Amniotic epithelial cell (primary cell): Measurements from ENCODE around the gene PSRC1.
"Not testable (repeated sequence)": the region's sequence is repeated elsewhere in the genome, so short reads cannot be mapped to it uniquely, and the experiment has no call there.

Source experiments
- DNase-seq: peaks from one replicate; pipeline ENCODE4 v3.0.0-alpha.2; 2010; ENCODE audit warnings: low read depth

The PSRC1 gene

DNA sequence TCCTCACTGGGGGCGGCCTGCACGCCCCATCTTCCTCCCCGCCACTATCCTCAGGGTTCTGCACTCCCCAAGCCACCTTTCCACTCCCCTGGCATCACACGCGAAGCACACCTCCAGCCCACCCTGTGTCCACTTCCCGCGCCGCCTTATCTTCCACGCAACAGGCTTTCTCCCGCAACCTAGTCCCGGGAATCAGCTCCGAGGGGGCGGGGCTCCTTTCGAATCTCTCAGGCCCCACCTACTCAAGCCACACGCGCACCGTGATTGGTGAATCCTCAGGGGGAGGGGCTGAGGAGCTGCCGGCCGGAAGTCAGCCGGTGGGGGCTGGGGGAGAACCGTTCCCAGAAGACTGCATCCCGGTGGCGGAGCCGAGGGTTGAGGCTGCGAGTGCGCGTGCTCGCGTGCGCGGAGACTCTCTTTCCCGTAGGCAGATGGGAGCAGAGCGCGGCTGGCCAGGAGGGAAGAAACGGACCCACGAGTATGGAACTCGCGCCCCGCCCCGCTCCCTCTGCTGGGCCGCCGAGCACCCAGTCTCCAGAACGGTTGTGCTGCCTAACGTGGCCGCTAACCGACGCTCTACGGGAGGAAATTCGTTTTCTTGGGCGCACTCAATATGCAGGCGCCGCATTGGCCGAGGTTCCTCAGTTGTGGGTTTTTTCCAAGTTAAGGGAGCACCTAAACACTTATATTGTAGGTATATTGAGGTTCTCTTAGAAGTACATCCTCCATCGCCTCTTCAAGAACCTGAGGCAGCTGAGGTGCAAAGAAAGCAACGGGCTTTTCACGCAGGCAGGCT lies at the start of gene PSRC1:
Gene PSRC1, minus strand, starts transcription at position 194 of the 796 bp plus-strand sequence.
- peak; percentile 94 for DNase-seq

DNA sequence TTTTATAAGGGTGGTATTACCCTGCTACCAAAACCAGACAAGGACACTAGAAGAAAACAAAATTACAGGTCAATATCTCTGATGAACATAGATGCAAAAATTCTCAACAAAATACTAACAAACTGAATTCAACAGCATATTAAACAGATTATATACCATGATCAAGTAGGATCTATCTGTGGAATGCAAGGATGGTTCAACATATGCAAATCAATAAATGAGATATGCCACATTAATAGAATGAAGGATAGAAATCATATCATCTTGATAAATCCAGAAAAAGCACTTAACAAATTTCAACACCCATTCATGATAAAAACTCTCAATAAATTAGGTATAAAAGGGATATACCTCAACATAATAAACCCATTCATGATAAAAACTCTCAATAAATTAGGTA lies 48.2 kb upstream of the PSRC1 start:
- DNase-seq, result no peak

DNA sequence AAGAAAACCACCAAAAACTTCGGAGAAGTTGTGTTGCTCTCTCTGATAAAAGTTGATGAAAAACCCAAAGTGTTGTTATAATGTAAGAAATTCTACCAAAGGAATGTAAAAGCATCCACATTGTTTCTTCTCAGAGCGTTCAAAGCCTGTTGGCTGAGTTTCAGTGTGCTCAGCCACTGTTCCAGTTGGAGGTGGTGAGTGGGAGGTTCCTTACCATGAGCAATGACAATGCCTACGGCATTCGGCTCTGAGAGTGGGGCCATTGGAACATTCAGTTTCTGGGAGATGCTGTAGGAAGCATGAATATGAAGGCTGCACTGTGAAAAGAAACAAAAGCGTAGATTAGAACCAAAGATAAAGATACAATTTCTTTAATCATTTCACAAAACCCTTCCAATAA lies 44.3 kb upstream of the PSRC1 start:
- DNase-seq, result no peak

DNA sequence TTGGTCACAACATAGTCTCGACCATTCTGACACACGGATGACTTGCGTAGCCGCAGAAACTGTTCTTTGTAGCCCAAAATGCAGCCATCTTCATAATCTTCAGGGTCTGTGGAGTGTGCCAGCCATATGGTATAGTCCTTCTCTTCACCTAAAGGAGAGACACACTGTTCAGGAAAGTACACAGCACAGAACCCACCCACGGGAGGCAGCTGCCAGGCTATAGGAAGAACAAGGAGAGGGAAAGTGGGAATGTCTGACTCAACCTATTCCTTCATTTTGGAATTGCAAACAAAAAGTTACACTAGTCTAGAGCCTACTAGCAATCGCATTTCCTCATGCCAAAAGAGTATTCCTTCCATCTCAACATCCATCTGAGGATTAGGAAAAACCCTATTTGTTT lies 40.0 kb upstream of the PSRC1 start:
- no peak for DNase-seq

DNA sequence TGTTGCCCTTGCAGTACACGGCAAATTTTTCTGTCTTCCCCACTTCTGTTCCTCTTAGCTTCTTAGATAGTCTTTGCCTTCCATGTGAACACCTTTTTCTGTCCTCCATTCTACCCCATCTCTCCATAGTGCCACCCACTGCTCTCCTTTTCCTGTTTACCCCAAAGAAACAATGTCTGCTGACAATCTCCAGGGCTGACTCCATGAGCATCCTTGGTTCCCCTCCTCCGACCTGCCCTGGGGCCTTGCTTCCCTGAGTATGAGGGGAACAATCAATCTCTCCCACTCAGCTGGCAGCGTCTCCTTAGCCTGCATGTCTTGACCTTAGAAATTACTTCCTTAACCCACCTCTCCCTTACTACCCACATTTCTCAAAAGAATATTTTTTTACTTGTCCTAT lies 36.2 kb upstream of the PSRC1 start:
- DNase-seq, result no peak

DNA sequence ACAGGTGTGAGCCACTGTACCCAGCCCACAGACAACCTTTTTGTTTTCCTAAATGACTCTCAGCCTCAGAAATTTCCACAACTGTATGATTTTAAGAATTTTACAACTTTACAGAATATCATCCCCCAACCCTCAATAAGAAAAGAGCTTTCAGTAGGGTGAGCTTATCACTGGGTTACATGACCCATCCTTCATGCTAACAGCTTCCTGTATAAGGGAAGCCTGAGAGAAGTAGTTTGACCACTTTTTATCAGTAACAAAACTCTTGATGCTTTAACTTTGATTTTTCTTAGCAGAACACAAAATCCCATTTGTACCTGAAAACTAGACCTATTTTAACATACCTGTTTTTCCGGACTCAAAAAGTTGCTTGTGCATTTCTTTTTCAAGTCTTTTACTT lies 33.6 kb upstream of the PSRC1 start:
- no peak for DNase-seq

DNA sequence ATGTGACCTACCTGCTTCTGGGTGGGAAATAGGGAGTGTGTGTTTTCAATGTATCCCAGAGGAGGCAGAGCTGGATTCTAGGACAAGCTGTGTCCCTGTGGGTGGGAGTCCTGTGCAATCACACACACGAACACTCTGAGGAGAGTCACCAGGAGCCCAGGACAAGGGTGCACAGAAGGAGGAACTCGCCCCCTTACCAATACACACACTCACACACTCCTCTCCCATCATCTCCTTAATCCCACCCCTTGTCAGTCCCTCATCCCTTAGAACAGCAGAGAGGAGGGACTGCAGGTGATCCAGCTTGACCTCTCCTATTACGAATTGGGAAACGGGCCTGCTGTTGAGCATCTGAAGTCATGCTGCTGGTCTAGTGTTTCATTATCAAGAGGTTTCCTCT lies 32.3 kb upstream of the PSRC1 start:
- no peak for DNase-seq

DNA sequence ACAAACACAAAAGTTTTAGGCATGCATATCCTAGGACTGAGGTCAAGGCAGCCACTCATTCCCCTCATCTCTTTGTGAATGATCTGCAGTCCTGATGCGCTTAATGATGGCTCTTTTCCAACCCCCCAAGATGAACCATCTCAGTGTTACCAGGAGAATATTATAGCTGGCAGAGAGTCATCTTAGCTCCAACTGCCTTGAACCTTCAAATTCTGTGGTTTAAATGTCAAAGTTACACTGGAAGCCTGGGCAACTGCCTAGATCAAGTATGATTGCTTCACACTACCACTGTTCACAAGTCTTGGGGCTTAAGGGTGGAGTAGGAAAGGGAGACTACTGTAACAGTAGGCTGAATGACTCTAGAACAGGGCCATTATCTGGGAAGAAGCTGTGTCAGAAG lies 31.9 kb upstream of the PSRC1 start:
- peak; percentile 39 for DNase-seq

DNA sequence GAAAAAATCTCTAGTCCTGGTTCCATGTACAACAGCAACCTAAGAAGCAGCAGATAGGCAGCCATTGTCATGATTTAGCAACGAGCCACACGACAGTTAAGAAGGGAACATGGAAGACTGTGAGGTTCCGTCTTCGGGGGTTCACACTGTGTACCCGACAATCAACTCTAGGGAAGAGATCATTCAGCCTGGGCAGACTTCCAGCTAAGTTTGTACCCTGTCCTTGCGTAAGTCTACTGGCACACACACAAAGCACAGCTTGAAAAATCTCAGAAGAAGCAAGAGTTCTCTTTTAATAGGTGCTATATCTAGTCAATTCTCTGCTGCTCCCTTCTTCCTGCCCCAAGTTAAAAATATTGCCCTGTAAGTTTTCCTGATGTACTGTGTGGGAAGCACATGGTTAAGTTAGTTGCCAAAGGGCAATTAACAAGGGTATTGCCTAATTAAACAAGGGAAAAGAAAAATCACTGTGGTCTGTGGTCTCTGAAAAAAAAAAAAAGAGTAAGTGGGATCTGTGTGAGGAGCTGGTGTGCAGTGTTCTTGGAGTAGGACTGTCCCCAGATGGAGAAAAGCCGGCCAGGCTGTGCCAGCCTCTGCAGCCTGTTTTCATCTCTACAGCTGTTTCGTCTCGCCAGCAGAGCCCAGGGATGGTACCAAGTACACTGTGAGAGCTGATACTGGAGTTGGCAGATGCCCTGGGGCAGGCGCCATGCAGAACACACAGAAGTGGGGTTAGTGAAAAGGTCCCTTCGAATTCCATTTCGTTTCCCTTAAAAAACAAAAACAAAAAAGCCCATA lies 30.2 kb upstream of the PSRC1 start:
- DNase-seq, result peak; percentile 38

DNA sequence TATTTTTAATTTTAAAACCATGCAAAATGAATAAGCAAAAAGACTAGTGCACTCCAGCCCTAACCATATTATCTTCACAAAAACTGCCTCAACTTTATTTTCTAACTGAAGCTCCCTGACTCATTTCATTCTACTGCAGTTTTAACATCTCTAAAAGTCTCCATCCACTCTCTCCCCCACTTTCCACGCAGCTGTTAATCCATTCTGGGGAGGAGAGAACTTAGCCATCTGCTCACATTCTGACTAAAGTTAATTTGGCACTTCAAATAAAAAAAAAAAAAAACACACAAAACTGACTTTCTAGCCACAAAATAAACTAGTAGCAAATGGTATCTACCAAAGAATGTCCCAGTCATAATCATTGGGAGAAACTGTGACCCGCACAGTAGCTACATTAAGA lies 29.3 kb upstream of the PSRC1 start:
- no peak for DNase-seq

DNA sequence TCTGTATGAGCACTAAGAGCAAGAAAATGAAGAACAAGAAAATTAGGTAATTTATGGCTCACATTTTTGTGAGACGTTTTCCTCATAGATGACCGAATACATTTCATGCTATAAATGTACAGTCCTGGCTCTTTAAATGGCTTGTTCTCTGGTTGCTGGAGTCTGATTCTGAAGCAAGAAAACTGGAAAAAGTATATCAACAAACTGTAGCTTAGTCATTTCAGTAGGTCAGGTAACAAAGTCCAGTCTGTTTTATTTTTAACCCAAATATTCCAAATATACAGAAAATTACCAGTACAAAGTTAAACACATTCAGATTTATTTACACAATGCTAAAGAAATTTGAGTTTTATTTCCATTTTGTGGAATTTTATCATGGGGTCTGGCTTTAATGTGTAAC lies 26.4 kb upstream of the PSRC1 start:
- no peak for DNase-seq

DNA sequence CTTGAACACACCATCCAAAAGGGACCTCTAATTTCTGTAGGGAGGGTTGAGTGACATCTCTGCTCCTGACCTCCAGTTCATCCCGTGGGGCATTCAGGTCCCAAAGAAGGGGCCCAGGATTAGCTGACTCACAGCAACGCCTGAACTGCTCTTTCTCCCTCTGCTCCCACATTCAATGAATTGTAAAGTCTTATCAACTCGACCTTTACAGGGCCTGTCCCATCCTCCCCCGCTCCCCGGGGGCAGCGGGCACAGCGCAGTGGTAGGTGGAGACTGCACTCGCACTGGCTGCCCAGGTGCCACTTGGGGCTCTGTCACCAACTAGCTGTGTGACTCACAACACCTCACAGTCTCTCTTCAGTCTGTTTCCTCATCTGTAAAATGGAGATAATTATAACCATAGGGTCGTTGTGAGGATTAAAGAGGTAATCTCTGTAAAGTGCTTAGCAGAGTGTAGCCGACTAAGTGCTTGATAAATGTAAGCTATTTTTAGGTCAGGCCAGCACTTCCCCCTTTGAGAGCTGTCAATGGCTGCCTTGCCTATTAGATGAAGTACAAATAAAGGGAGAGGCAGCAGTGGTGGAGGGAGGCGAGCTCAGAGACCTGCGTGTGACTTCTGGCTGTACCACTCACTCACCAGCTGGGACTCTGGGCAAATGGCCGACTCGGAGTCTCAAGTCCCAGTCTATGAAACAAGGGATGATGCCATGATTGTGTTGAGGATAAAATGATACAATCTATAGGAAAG lies 24.5 kb upstream of the PSRC1 start:
- DNase-seq, result no peak

DNA sequence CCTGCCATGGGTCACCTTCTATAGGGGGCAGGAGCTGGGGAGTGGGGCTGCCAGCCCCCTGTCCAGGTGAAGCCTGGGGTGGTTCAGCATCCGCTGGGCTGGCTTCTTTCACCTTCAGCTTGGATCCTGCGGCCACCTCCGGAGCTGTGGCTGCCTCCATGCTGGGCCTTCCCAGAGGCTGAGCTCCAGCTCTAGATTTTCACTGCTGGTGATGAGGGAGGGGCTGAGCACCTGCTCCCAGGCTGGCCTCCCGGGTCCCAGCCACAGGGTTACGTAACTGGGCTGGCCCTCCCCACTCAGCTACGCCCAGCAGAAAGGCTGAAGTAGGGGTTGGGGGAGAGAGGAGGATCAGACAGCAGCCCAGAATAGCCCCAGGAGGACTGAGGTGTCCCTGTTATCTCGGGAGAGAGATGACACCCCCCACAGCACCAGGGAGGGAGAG lies 23.9 kb upstream of the PSRC1 start, which contains the start of gene MYBPHL:
Gene MYBPHL, minus strand, starts transcription at position 180 of the 442 bp plus-strand sequence. Its CDS starts 20 bp downstream, at position 160.
- DNase-seq, result no peak

DNA sequence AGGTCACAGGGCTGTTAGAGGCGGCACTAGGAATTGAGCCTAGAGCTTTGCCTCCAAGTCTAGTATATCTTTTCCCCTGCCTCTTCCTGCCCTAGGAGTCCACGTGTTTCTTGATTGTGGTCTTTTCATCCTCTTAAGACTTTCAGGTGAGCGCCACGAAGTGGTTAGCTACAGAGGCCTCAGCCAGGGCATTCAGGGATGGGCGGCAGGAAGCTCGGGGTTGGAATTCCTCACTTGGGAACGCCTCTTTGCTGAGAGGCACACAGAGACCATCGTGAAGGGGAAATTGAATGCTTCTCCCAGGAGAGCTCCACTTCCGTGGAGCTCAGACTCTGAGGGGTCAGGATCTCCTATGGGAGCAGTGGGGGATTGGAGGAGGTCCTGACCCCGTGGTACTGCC lies 23.0 kb upstream of the PSRC1 start:
- DNase-seq, result not testable (repeated sequence)

DNA sequence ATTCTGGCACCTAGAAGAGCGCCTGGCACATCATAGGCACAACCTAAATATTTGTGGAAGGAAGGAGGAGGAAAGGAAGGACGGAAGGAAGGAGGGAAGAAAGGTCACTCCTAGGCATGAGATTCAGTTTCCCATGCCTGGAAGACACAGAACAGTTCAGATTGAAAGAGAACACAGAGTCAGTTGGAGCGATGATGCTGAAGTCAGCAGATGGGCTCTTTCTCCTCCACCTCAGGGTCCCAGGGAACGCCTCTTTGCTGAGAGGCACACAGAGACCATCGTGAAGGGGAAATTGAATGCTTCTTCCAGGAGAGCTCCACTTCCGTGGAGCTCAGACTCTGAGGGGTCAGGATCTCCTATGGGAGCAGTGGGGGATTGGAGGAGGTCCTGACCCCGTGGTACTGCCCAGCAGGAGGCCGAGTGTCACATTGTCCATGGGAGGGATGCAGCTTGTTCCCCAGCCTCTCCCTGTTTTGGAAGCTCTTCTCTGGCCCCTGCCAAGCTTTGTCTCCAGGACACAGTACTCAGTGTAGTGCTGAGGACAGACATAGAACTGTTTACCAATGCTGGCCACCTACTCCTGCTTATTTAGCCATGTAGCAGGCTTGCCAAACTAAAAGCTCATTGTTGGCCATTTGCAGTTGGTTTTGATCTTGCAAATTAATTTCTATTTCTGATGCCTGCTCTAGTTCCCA lies 21.4 kb upstream of the PSRC1 start:
- DNase-seq, result no peak

DNA sequence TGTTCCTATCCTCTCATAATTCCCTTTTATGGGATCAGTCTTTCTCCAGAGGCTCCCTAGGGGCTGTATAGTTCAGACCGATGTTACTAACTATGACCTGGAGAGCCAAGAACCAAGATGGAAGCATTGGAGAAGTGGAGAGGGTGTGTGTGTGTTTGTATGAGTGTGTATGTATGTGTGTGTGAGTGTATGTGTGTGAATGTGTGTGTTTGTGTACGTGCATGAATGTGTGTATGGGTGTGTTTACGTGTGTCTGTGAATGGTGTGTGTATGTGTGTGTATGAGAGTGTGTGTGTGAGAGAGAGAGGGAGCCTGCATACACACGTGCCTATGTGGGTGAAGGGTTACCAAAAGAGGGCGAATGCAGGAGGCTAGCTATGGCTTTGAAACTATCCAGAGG lies 18.9 kb upstream of the PSRC1 start:
- DNase-seq, result no peak

DNA sequence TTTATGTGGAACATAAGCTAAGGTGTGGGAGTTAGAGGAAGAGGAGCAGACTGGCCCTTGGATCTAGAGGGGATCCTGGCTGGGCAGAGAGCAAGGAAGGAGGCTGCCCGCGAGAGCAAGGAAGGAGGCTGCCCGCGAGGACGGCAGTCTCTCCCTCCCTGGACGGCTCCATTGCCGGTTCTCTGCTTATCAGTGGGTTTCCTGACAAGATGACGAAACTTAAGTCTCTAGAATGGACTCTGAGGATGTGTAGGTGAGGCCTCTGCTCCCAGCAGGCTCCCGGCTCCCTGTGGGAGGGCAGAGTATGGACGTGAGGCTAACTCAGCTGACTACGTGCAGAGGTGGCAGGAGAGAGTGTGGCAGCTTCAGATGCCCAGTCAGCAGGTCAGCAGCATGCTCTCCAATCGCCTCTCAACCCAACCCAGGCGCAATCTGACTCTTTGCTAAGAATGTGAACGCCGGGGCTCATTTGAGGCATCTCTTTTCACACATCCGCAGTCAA lies 17.8 kb upstream of the PSRC1 start:
- peak; percentile 57 for DNase-seq

DNA sequence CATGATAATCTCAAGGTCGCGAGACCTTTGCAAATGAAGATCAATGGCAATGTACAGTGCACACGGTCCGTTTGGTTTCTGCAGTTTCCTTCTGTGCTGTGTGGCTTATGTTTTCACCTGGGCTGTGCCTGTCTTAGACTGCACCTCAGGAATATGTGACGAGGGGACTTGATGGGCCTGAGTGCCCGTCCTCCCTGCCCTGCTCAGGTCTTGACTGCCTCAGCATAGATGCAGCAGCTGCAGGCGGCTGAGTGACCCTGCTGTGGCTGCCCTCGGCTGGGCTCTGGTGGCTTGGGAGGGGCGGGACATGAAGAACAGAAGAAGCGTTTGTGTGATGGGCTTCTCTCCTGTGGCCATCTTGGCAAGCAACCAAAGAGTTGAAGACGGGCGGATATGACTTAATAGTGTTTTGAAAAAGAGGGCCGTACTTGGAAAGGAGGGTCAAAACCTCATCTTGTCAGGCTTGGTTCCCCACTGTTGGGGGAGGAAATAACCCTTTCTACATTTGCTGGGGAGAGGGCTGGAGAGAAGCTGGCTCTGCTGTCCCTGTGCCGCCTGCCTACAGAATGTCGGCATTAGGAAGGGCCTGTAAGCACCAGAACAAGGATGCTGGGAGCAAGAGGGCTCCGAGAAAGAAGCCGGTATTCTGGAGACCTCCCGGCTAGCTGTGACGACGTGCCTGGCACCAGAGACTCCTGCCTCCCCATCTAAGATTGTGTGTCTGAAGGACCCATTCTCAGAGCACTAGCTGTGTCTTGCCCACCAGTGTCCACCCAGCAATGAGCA lies 16.8 kb upstream of the PSRC1 start:
- DNase-seq, result peak; percentile 51

DNA sequence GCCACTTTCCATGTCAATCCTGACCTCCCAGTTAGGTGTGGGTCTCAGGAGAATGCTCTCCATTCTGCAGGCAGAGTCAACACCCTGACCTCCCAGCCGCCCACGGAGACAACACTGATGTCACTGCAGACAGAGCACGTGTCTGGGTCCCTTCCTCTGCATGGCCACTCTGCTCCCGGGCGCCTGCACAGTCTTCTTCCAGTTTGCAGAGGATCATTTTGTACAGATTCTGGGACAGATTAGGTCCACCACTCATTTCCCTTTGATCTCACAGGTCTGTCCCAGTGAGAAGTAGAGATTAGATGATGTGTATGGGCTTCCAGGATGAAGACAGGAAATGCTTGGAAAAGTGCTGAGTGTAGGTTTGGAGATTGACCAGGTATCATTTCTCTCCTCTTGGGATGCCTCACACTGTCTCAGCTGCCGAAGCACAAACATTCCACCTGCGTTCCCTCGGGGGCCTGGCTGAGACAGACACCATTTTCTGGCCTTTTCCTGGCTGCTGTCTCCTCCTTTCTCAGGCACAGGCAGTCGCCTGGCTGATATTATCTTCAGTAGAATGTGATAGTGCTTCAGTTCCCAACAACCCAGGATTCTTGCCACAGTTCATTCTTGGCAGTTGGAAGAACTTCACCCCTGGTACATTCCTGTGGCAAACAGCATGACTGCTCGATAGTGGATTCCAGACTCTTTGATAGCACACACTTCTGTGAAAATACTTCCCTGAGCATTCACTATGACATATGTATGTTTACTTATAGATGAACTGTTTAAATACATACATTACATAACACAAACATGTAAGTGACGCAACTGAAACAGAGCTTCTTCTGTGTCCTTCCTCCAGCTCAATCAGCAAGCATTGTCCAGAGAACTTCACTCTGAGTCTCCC lies 16.0 kb upstream of the PSRC1 start:
- DNase-seq, result peak; percentile 96

DNA sequence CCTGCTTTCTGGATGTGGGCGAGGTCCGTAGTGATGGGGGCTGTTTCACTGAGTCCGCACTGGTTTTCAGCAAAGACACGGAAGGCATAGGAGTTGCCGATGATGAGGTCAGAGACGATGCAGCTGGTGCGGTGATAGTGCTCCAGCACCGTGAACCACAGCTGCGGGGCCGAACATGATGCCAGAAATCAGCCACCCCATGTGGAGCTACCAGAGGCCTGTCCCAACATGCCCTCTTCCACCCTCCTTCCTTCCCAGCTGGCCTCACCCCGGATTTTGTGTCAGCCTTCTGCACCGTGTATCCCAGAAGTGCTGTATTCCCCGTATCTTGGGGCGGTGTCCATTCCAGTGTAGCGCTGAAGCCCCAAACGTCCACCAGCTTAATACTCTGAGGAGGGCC lies 13.8 kb upstream of the PSRC1 start:
- DNase-seq, result no peak
